DND-41 (cell line): Measurements from ENCODE around the gene SPTLC3.
A peak's percentile ranks its signal among the peaks of the same experiment; 100 is the strongest.

ENCODE experiments used
- ATAC-seq: fragments of 200-7000 bp; cut with Tn5 transposase; 3 replicates; pipeline ENCODE4 v1.9.1; 2021; ENCODE audit warnings: low read depth; ENCODE audit not compliant: insufficient read depth
- DNase-seq: peaks from one replicate; pipeline ENCODE4 v3.0.0-alpha.2; 2020
- H2AFZ ChIP-seq: 2 replicates; pipeline ENCODE4 v1.6.0; 2012; ENCODE audit warnings: low read depth, low read length
- H3K27ac ChIP-seq: 2 replicates; pipeline ENCODE4 v1.5.1; 2012; ENCODE audit warnings: low read length, inconsistent platforms
- H3K27me3 ChIP-seq: fragments of 200-600 bp; sonication (generic); 2 replicates; pipeline ENCODE4 v1.6.0; 2012; ENCODE audit warnings: low read length, mild to moderate bottlenecking, inconsistent platforms; ENCODE audit not compliant: insufficient read depth, poor library complexity
- H3K36me3 ChIP-seq: 2 replicates; pipeline ENCODE4 v1.5.1; 2012; ENCODE audit warnings: low read length, inconsistent platforms; ENCODE audit not compliant: insufficient read depth
- H3K4me1 ChIP-seq: 2 replicates; pipeline ENCODE4 v1.5.1; 2012; ENCODE audit warnings: mild to moderate bottlenecking, low read length; ENCODE audit not compliant: insufficient read depth
- H3K4me2 ChIP-seq: 2 replicates; pipeline ENCODE4 v1.6.0; 2012; ENCODE audit warnings: mild to moderate bottlenecking, moderate library complexity, low read length, inconsistent platforms; ENCODE audit not compliant: insufficient read depth
- H3K4me3 ChIP-seq, 2 experiments: fragments of 200-600 bp in 1 of 2; shearing (Covaris generic) in 1 of 2; 2 replicates each; pipeline ENCODE4 v1.5.1; 2012 to 2016; ENCODE audit warnings: inconsistent platforms in 2 of 2, low read length in 2 of 2, mild to moderate bottlenecking in 2 of 2, low read depth in 1 of 2, moderate library complexity in 1 of 2
- H3K79me2 ChIP-seq: 2 replicates; pipeline ENCODE4 v1.6.0; 2012; ENCODE audit warnings: low read length, inconsistent platforms; ENCODE audit not compliant: insufficient read depth
- H3K9ac ChIP-seq: 2 replicates; pipeline ENCODE4 v1.6.0; 2012; ENCODE audit warnings: low read depth, mild to moderate bottlenecking, inconsistent platforms, low read length, moderate library complexity
- H3K9me3 ChIP-seq: 2 replicates; pipeline ENCODE4 v1.5.1; 2012; ENCODE audit warnings: low read length, moderate library complexity, mild to moderate bottlenecking, inconsistent platforms; ENCODE audit not compliant: insufficient read depth, severe bottlenecking
- H4K20me1 ChIP-seq: 2 replicates; pipeline ENCODE4 v1.6.0; 2012; ENCODE audit warnings: low read length; ENCODE audit not compliant: insufficient read depth
- CTCF ChIP-seq: IDR thresholded peaks from 2 replicates; pipeline ENCODE4 v1.5.1; 2012; ENCODE audit warnings: borderline replicate concordance, low read length, moderate library complexity, mild to moderate bottlenecking; ENCODE audit not compliant: poor library complexity, severe bottlenecking; ENCODE audit errors: extremely low read depth
- EZH2 ChIP-seq: IDR thresholded peaks from 3 replicates; pipeline ENCODE4 v1.6.1; 2012; ENCODE audit warnings: borderline replicate concordance, low read depth, mild to moderate bottlenecking, moderate library complexity, low read length, inconsistent platforms; ENCODE audit not compliant: severe bottlenecking

Gene SPTLC3

GRCh38 chr20:13102237-13102636, 93.5 kb downstream of the SPTLC3 start:
- H3K27me3 ChIP-seq, result no peaks in the 10 kb centered on the region
- H3K9ac ChIP-seq, result no peak overlapping the region
- H3K9me3 ChIP-seq, result no peaks in the 10 kb centered on the region
- H3K27ac ChIP-seq, result no peak overlapping the region
- no peaks in the 10 kb centered on the region for H4K20me1 ChIP-seq
- no peak overlapping the region for H3K4me2 ChIP-seq
- H2AFZ ChIP-seq, result no peak overlapping the region
- TF ChIP-seq EZH2, result no peak
- no peak for TF ChIP-seq CTCF
- H3K79me2 ChIP-seq, result no peaks in the 10 kb centered on the region
- H3K36me3 ChIP-seq, result no peaks in the 10 kb centered on the region
- no peak overlapping the region for H3K4me3 ChIP-seq
- no peaks in the 10 kb centered on the region for H3K4me1 ChIP-seq
- ATAC-seq, result no peak
- DNase-seq, result no peak

GRCh38 chr20:13102694-13103093, 93.9 kb downstream of the SPTLC3 start:
- DNase-seq (no peak), ATAC-seq (no peak)
- Histone ChIP-seq H2AFZ (no peak overlapping the region), H3K27me3 (no peaks in the 10 kb centered on the region), H3K4me1 (no peaks in the 10 kb centered on the region), H3K9ac (no peak overlapping the region), H4K20me1 (no peaks in the 10 kb centered on the region), H3K4me2 (no peak overlapping the region), H3K4me3 (no peak overlapping the region), H3K27ac (no peak overlapping the region), H3K36me3 (no peaks in the 10 kb centered on the region), H3K9me3 (no peaks in the 10 kb centered on the region), H3K79me2 (no peaks in the 10 kb centered on the region)
- TF ChIP-seq EZH2, result no peak

- Histone ChIP-seq H3K4me3 (no peak overlapping the region), H4K20me1 (no peaks in the 10 kb centered on the region), H3K4me2 (no peak overlapping the region), H3K4me1 (no peaks in the 10 kb centered on the region), H3K27ac (no peak overlapping the region), H3K9me3 (no peaks in the 10 kb centered on the region), H3K9ac (no peak overlapping the region), H3K36me3 (no peaks in the 10 kb centered on the region), H2AFZ (no peak overlapping the region), H3K79me2 (no peaks in the 10 kb centered on the region), H3K27me3 (no peaks in the 10 kb centered on the region)
- DNase-seq (no peak), ATAC-seq (no peak)
- TF ChIP-seq CTCF (no peak), EZH2 (no peak)
Observed at GRCh38 chr20:13105039-13105438, 96.3 kb downstream of the SPTLC3 start.

- TF ChIP-seq EZH2 (no peak), CTCF (peak; percentile 81)
- H3K36me3 ChIP-seq, result no peaks in the 10 kb centered on the region
- H3K4me1 ChIP-seq, result no peaks in the 10 kb centered on the region
- H2AFZ ChIP-seq, result no peak overlapping the region
- H3K4me3 ChIP-seq, result no peak overlapping the region
- 0 out of 3 replicates have a peak, but pooled peaks have one; percentile 55 for ATAC-seq
- no peaks in the 10 kb centered on the region for H3K27me3 ChIP-seq
- no peaks in the 10 kb centered on the region for H3K79me2 ChIP-seq
- H3K4me2 ChIP-seq, result peak overlapping the region; percentile 12; the same call in 1 of the 2 replicates
- no peaks in the 10 kb centered on the region for H3K9me3 ChIP-seq
- no peak overlapping the region for H3K27ac ChIP-seq
- DNase-seq, result no peak
- H4K20me1 ChIP-seq, result no peaks in the 10 kb centered on the region
- no peak overlapping the region for H3K9ac ChIP-seq
Observed at GRCh38 chr20:13105864-13106457, 97.2 kb downstream of the SPTLC3 start.
